Adrenal gland (tissue), 12 donors: ENCODE measurements around the gene DAPL1. TPM values are rescaled to one million over a fixed set of nuclear protein-coding genes. Genes with fewer than 3 reads are reported as not detected.

ENCODE experiments used
- DNase-seq, 7 donors: peaks; one replicate each; pipeline ENCODE4 v3.0.0-alpha.2; 2019 to 2020
- H3K27ac ChIP-seq, 5 donors: fragments of 200-600 bp; sonication (generic) in 4 of 5; 1 replicate in 3 of 5; 2 replicates in 2 of 5; pipeline versions ENCODE4 v1.5.1 to v1.8.0; 2016 to 2020; ENCODE audit warnings: mild to moderate bottlenecking in 1 of 5
- H3K27me3 ChIP-seq: fragments of 200-600 bp; 2 replicates; pipeline ENCODE4 v1.8.0; 2021
- H3K36me3 ChIP-seq, 2 donors: fragments of 200-600 bp; replicated peaks in 1 of 2; 1 replicate in 1 of 2; 2 replicates in 1 of 2; pipeline versions ENCODE4 v1.5.1 to v1.8.0; 2018 to 2022
- H3K4me1 ChIP-seq, 2 donors: fragments of 200-600 bp; replicated peaks in 1 of 2; 1 replicate in 1 of 2; 2 replicates in 1 of 2; pipeline versions ENCODE4 v1.5.1 to v1.8.0; 2018 to 2021
- H3K4me3 ChIP-seq, 4 donors: fragments of 200-600 bp; sonication (generic) in 3 of 4; one replicate each; pipeline ENCODE4 v1.5.1; 2016 to 2018
- H3K9me3 ChIP-seq, 3 donors: fragments of 200-600 bp; sonication (generic) in 1 of 3; replicated peaks in 1 of 3; 1 replicate in 2 of 3; 2 replicates in 1 of 3; pipeline versions ENCODE4 v1.5.1 to v1.8.0; 2016 to 2021
- POLR2A ChIP-seq, 2 donors: fragments of 450-650 bp; IDR thresholded peaks; one replicate each; pipeline ENCODE4 v1.6.1; 2017; ENCODE audit warnings: antibody characterized with exemption in 2 of 2, mild to moderate bottlenecking in 2 of 2, moderate library complexity in 1 of 2
- WGBS, 4 donors: extraction: QIAGEN DNeasy Blood & Tissue Kit in 2 of 4; methylation state at CpG; one replicate each; pipeline versions ENCODE4 v1.1.5 to v1.1.7; 2013 to 2017; 5-methylcytosine and 5-hydroxymethylcytosine counted together
- intact Hi-C, 2 donors: fragments of 100-400 bp; cut with DNase I; formaldehyde crosslinking; loops; one replicate each; pipeline versions ENCODE4 v1.14.1 to v1.15.0; 2022 to 2023
- polyA plus RNA-seq, 3 donors: library from polyadenylated mRNA; stranded (reverse); fragments of 200-250 nt in 2 of 3; fragments of 350-450 nt in 1 of 3; fragmentation: Illumina TruSeq in 1 of 3; extraction: RNeasy Lipid Tissue Mini Kit (QIAGEN cat#74804) in 1 of 3; gene quantifications; one replicate each; pipeline ENCODE4 v1.2.3, GENCODE V29; 2013 to 2014
- total RNA-seq, 9 donors: library from RNA; depleted of rRNA in 4 of 9; stranded (reverse); fragments of >200 nt in 4 of 9; fragments of 120-200 nt in 1 of 9; fragmentation: NEBNext Ultra II Directional in 1 of 9; extraction: Animal tissue kit (Norgen Biotek cat#: 25700) in 1 of 9; gene quantifications; one replicate each; pipeline versions ENCODE4 v1.1.0 to v1.2.4, GENCODE V29; 2013 to 2023
- TF ChIP-seq, protein P1 (sequence below), 6 experiments: fragments of 450-650 bp in 4 of 6; fragments of 200-600 bp in 2 of 6; sonication (generic) in 1 of 6; IDR thresholded peaks; 1 replicate in 5 of 6; 2 replicates in 1 of 6; pipeline versions ENCODE4 v1.5.1 to v1.8.0; 2016 to 2021; ENCODE audit warnings: antibody characterized with exemption in 6 of 6, mild to moderate bottlenecking in 2 of 6, moderate library complexity in 1 of 6
- donor health status: healthy with polysubstance abuse.
- donor health status: Bipolar disorder and iron deficiency.
- donor health status: DM: yes; HTN: yes; CAD: no.
- donor health status: DM: no; HTN: no; CAD: no.
- donor health status: DM: no; HTN: no; CAD: no.
- donor health status: DM: yes; HTN: yes; CAD: no.

The DAPL1 gene
- total and polyA plus RNA-seq, 12 donors = 0.50 to 177 (median 35.4) TPM

GRCh38 chr2:158776231-158776630 is 18.9 kb upstream of the DAPL1 start:
- 91 to 100% (median 95%) methylated on average over 2 of the region's 2 CpGs for WGBS, 4 donors
- DNase-seq = no peak

GRCh38 chr2:158777077-158777476 is 18.0 kb upstream of the DAPL1 start:
- H3K27ac ChIP-seq = no peak overlapping the region
- 72 to 81% (median 76%) methylated on average over 3 of the region's 3 CpGs for WGBS, 4 donors
- no peak for TF ChIP-seq POLR2A (IDR thresholded peaks at IDR 0.05)
- TF ChIP-seq, protein P1, sequence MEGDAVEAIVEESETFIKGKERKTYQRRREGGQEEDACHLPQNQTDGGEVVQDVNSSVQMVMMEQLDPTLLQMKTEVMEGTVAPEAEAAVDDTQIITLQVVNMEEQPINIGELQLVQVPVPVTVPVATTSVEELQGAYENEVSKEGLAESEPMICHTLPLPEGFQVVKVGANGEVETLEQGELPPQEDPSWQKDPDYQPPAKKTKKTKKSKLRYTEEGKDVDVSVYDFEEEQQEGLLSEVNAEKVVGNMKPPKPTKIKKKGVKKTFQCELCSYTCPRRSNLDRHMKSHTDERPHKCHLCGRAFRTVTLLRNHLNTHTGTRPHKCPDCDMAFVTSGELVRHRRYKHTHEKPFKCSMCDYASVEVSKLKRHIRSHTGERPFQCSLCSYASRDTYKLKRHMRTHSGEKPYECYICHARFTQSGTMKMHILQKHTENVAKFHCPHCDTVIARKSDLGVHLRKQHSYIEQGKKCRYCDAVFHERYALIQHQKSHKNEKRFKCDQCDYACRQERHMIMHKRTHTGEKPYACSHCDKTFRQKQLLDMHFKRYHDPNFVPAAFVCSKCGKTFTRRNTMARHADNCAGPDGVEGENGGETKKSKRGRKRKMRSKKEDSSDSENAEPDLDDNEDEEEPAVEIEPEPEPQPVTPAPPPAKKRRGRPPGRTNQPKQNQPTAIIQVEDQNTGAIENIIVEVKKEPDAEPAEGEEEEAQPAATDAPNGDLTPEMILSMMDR (IDR thresholded peaks at IDR 0.05) = no peak
- no peaks in the 10 kb centered on the region for H3K36me3 ChIP-seq
- H3K27me3 ChIP-seq = no peaks in the 10 kb centered on the region
- intact Hi-C loops = no loop called here
- H3K9me3 ChIP-seq = no peaks in the 10 kb centered on the region
- peaks cover 16 to 18% of the 10 kb centered on the region in 2 donors for H3K4me1 ChIP-seq
- DNase-seq = no peak
- H3K4me3 ChIP-seq = no peak overlapping the region

More at GRCh38 chr2:158776231-158776630, 18.9 kb upstream of the DAPL1 start:
- no peaks in the 10 kb centered on the region for H3K9me3 ChIP-seq
- no peak overlapping the region for H3K27ac ChIP-seq
- no peak overlapping the region for H3K4me3 ChIP-seq
- TF ChIP-seq, protein P1 (IDR thresholded peaks at IDR 0.05) = no peak
- TF ChIP-seq POLR2A (IDR thresholded peaks at IDR 0.05) = no peak
- intact Hi-C loops = no loop called here
- no peaks in the 10 kb centered on the region for H3K27me3 ChIP-seq
- H3K4me1 ChIP-seq = peaks cover 16 to 18% of the 10 kb centered on the region in 2 donors
- no peaks in the 10 kb centered on the region for H3K36me3 ChIP-seq

DNA sequence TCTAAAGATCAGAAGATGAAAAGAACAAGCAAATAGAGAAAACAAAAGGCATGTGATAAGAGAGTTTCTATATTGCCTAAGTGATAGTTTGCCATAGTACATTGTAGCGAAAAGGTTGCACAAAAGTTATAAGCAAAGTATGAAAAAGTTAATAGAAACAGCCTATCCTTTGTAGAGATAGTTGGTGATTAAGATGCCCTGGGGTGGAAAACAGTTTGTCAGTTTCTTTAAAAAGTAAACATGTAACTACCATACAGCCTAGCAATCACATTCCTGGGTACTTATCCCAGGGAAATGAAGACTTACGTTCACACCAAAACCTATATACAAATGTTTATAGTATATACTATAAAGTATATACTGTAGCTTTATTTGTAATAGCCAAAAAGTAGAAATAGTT is 16.9 kb upstream of the DAPL1 start:
- no peaks in the 10 kb centered on the region for H3K9me3 ChIP-seq
- H3K4me3 ChIP-seq = no peak overlapping the region
- TF ChIP-seq, protein P1 (IDR thresholded peaks at IDR 0.05) = no peak
- intact Hi-C loops = no loop called here
- H3K4me1 ChIP-seq = peaks cover 10 to 11% of the 10 kb centered on the region in 2 donors
- H3K27ac ChIP-seq = no peak overlapping the region
- no peak for DNase-seq
- H3K36me3 ChIP-seq = no peaks in the 10 kb centered on the region
- WGBS, 4 donors = 93 to 96% (median 94%) methylated on average over 2 of the region's 2 CpGs
- no peaks in the 10 kb centered on the region for H3K27me3 ChIP-seq

DNA sequence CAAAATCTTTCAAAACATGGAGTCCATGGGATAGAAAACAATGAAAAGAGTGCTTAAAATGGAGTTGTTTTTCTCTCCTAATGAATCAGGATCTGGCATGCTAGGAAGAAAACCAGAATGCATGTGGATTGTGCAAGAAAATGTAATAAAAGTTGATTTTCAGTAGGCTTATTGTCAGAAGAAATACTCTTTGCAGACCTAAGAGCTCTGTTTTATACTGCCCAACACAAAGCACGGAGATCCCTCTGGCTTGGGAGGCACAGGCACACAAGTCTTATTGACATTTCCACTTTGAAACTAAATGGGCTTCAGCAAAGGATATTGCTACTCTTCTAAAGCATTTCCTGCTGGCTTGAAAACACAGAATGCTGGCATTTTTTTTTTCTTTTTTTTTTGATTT is 15.5 kb upstream of the DAPL1 start:
- no peak overlapping the region for H3K4me3 ChIP-seq
- WGBS, 4 donors = 82 to 87% (median 83%) methylated on average over 1 of the region's 1 CpG
- TF ChIP-seq, protein P1 (IDR thresholded peaks at IDR 0.05) = no peak
- TF ChIP-seq POLR2A (IDR thresholded peaks at IDR 0.05) = no peak
- peaks cover 0 to 5% of the 10 kb centered on the region in 2 donors for H3K4me1 ChIP-seq
- no peak overlapping the region for H3K27ac ChIP-seq
- intact Hi-C loops = no loop called here
- no peaks in the 10 kb centered on the region for H3K27me3 ChIP-seq
- no peaks in the 10 kb centered on the region for H3K36me3 ChIP-seq
- DNase-seq = no peak
- no peaks in the 10 kb centered on the region for H3K9me3 ChIP-seq
